HEK293 (cell line): Measurements from ENCODE around the gene NOD2.

ENCODE experiments used
- CTCF ChIA-PET: fragments of 350-600 bp; formaldehyde crosslinking; extraction: SDS; loops from one replicate; lab custom pipeline; 2021; ENCODE audit warnings: antibody characterized with exemption; lab: Yijun Ruan, JAX
- POLR2A ChIA-PET: fragments of 300-600 bp; formaldehyde crosslinking; extraction: SDS; loops from one replicate; lab custom pipeline; 2020; ENCODE audit warnings: antibody characterized with exemption, inconsistent platforms; lab: Yijun Ruan, JAX
- H3K27ac ChIP-seq: fragments of 200-500 bp; sonication (Bioruptor generic); 2 replicates; pipeline ENCODE4 v1.5.1; 2014; ENCODE audit warnings: low read depth, low read length, control low read depth, inconsistent platforms; ENCODE audit errors: extremely low read depth
- H3K36me3 ChIP-seq, 2 experiments: fragments of 200-500 bp in 1 of 2; sonication (Bioruptor generic) in 1 of 2; 1 replicate in 1 of 2; 2 replicates in 1 of 2; pipeline ENCODE4 v1.5.1; 2014 to 2017; ENCODE audit warnings: inconsistent platforms in 2 of 2, low read length in 2 of 2; ENCODE audit not compliant: control insufficient read depth in 2 of 2, insufficient read depth in 1 of 2
- H3K4me1 ChIP-seq: fragments of 200-500 bp; sonication (Bioruptor generic); 2 replicates; pipeline ENCODE4 v1.5.1; 2014; ENCODE audit warnings: mild to moderate bottlenecking, low read length, inconsistent platforms; ENCODE audit not compliant: control insufficient read depth, insufficient read depth
- H3K4me3 ChIP-seq: 2 replicates; pipeline ENCODE4 v1.5.1; 2011; ENCODE audit warnings: low read depth, mild to moderate bottlenecking, control low read depth, low read length, moderate library complexity
- H3K9me3 ChIP-seq: fragments of 200-500 bp; sonication (Bioruptor generic); 2 replicates; pipeline ENCODE4 v1.5.1; 2014; ENCODE audit warnings: low read depth, low read length, inconsistent platforms; ENCODE audit not compliant: control insufficient read depth, insufficient read depth
- GLI4 ChIP-seq: fragments of 450-650 bp; formaldehyde crosslinking; IDR thresholded peaks from 2 replicates; pipeline ENCODE4 v1.5.1; 2016; ENCODE audit warnings: missing biosample characterization, missing genetic modification characterization
- PRDM10 ChIP-seq: fragments of 450-650 bp; formaldehyde crosslinking; IDR thresholded peaks from 2 replicates; pipeline ENCODE4 v1.5.1; 2016; ENCODE audit warnings: missing biosample characterization, missing genetic modification characterization
- SCRT2 ChIP-seq: fragments of 450-650 bp; formaldehyde crosslinking; IDR thresholded peaks from 2 replicates; pipeline ENCODE4 v1.5.1; 2016; ENCODE audit warnings: missing biosample characterization, missing genetic modification characterization
- TRIM28 ChIP-seq: IDR thresholded peaks from 2 replicates; pipeline ENCODE4 v1.6.1; 2011; ENCODE audit warnings: low read length, control low read depth, borderline replicate concordance
- ZBTB10 ChIP-seq: fragments of 450-650 bp; formaldehyde crosslinking; IDR thresholded peaks from 2 replicates; pipeline ENCODE4 v1.5.1; 2016; ENCODE audit warnings: missing biosample characterization, missing genetic modification characterization
- ZNF138 ChIP-seq: fragments of 450-650 bp; formaldehyde crosslinking; IDR thresholded peaks from 2 replicates; pipeline ENCODE4 v1.5.1; 2016; ENCODE audit warnings: missing biosample characterization, missing genetic modification characterization, borderline replicate concordance
- ZNF184 ChIP-seq: fragments of 450-650 bp; IDR thresholded peaks from 2 replicates; pipeline ENCODE4 v1.5.1; 2018; ENCODE audit warnings: missing biosample characterization, mild to moderate bottlenecking, missing genetic modification characterization
- ZNF19 ChIP-seq: fragments of 450-650 bp; formaldehyde crosslinking; IDR thresholded peaks from 2 replicates; pipeline ENCODE4; 2016; ENCODE audit warnings: missing biosample characterization, missing genetic modification characterization, low read depth
- ZNF248 ChIP-seq: fragments of 450-650 bp; formaldehyde crosslinking; IDR thresholded peaks from 2 replicates; pipeline ENCODE4 v1.5.1; 2017; ENCODE audit warnings: missing biosample characterization, missing genetic modification characterization
- ZNF302 ChIP-seq: fragments of 450-650 bp; formaldehyde crosslinking; IDR thresholded peaks from 2 replicates; pipeline ENCODE4 v1.5.1; 2016; ENCODE audit warnings: missing biosample characterization, missing genetic modification characterization, low read depth
- ZNF366 ChIP-seq: fragments of 450-650 bp; formaldehyde crosslinking; conservative IDR thresholded peaks from 2 replicates; pipeline ENCODE4 v1.5.1; 2016; ENCODE audit warnings: missing biosample characterization, missing genetic modification characterization
- ZNF423 ChIP-seq: fragments of 450-650 bp; formaldehyde crosslinking; IDR thresholded peaks from 2 replicates; pipeline ENCODE4 v1.5.1; 2016; ENCODE audit warnings: missing biosample characterization, missing genetic modification characterization
- ZNF560 ChIP-seq: fragments of 450-650 bp; formaldehyde crosslinking; IDR thresholded peaks from 2 replicates; pipeline ENCODE4 v1.5.1; 2017; ENCODE audit warnings: missing biosample characterization, missing genetic modification characterization, borderline replicate concordance
- ZNF561 ChIP-seq: fragments of 450-650 bp; IDR thresholded peaks from 2 replicates; pipeline ENCODE4 v1.5.1; 2018; ENCODE audit warnings: missing biosample characterization, missing genetic modification characterization, borderline replicate concordance
- ZNF621 ChIP-seq: fragments of 450-650 bp; formaldehyde crosslinking; IDR thresholded peaks from 2 replicates; pipeline ENCODE4 v1.5.1; 2017; ENCODE audit warnings: missing biosample characterization, missing genetic modification characterization
- ZNF660 ChIP-seq: fragments of 450-650 bp; IDR thresholded peaks from 2 replicates; pipeline ENCODE4 v1.5.1; 2018; ENCODE audit warnings: missing biosample characterization, mild to moderate bottlenecking, missing genetic modification characterization
- ZNF792 ChIP-seq: fragments of 450-650 bp; formaldehyde crosslinking; IDR thresholded peaks from 2 replicates; pipeline ENCODE4 v1.5.1; 2016; ENCODE audit warnings: missing biosample characterization, missing genetic modification characterization

Gene NOD2

GRCh38 chr16:50683689-50684374 is 9.6 kb upstream of the NOD2 start:
- POLR2A ChIA-PET, result no interaction called here
- no peaks in the 10 kb centered on the region for H3K4me1 ChIP-seq
- H3K9me3 ChIP-seq, result no peaks in the 10 kb centered on the region
- no peak overlapping the region for H3K27ac ChIP-seq
- CTCF ChIA-PET, result interaction anchor here (0.6 kb wide), 1 partner anchor 150 kb away, joined by 3 read pairs; no protein-coding TSS in a partner anchor
- H3K4me3 ChIP-seq, result no peak overlapping the region
- no peaks in the 10 kb centered on the region for H3K36me3 ChIP-seq
- TF ChIP-seq SCRT2 (peak; percentile 67), ZNF561 (tag by site-specific recombination) (no peak)
- TF ChIP-seq, all 188 proteins: peak for 1

GRCh38 chr16:50684823-50685461 is 8.5 kb upstream of the NOD2 start:
- H3K9me3 ChIP-seq, result no peaks in the 10 kb centered on the region
- no peaks in the 10 kb centered on the region for H3K4me1 ChIP-seq
- ChIA-PET CTCF (interaction anchor here (0.6 to 1.5 kb wide), 5 partner anchors 13 to 1365 kb away, joined by 3 to 5 read pairs (median 3); no protein-coding TSS in a partner anchor), POLR2A (no interaction called here)
- no peaks in the 10 kb centered on the region for H3K36me3 ChIP-seq
- no peak overlapping the region for H3K4me3 ChIP-seq
- no peak for TF ChIP-seq ZNF184 (tag by site-specific recombination)
- no peak for TF ChIP-seq ZNF248
- no peak for TF ChIP-seq ZNF621 (tag by site-specific recombination)
- no peak for TF ChIP-seq GLI4 (tag by site-specific recombination)
- no peak for TF ChIP-seq TRIM28
- TF ChIP-seq ZNF366 (tag by site-specific recombination), result no peak
- no peak for TF ChIP-seq ZNF792
- no peak for TF ChIP-seq ZNF560 (tag by site-specific recombination)
- TF ChIP-seq, all 188 proteins: peak for 0
- no peak overlapping the region for H3K27ac ChIP-seq

GRCh38 chr16:50685462-50686063 is 7.8 kb upstream of the NOD2 start:
- POLR2A ChIA-PET, result no interaction called here
- Histone ChIP-seq H3K9me3 (no peaks in the 10 kb centered on the region), H3K36me3 (no peaks in the 10 kb centered on the region), H3K4me3 (no peak overlapping the region), H3K4me1 (no peaks in the 10 kb centered on the region), H3K27ac (no peak overlapping the region)
- TF ChIP-seq ZNF423 (tag by site-specific recombination) (no peak), ZNF660 (no peak), PRDM10 (tag by site-specific recombination) (no peak), ZNF19 (no peak), ZNF302 (tag by site-specific recombination) (no peak), ZNF138 (no peak), ZBTB10 (no peak)
- CTCF ChIA-PET, result interaction anchor here (0.6 to 1.5 kb wide), 6 partner anchors 14 to 1365 kb away, joined by 3 to 5 read pairs (median 3); no protein-coding TSS in a partner anchor
